PC-3 (cell line): ENCODE results near the gene NOM1.

Experiments used
- EZH2 ChIP-seq: fragments of 300-600 bp; sonication (generic); IDR thresholded peaks from one replicate; pipeline ENCODE4 v1.6.1; 2017; ENCODE audit warnings: antibody characterized with exemption, mild to moderate bottlenecking, low read length; ENCODE audit not compliant: unreplicated experiment
- EZH2phosphoT487 ChIP-seq: fragments of 300-600 bp; sonication (generic); IDR thresholded peaks from 2 replicates; pipeline ENCODE4 v1.6.1; 2018; ENCODE audit warnings: mild to moderate bottlenecking, antibody characterized with exemption, low read length, borderline replicate concordance
- TF ChIP-seq, protein P1 (sequence below): fragments of 300-600 bp; sonication (generic); conservative IDR thresholded peaks from 2 replicates; pipeline ENCODE4 v1.5.1; 2017; ENCODE audit warnings: antibody characterized with exemption, low read depth, mild to moderate bottlenecking, low read length

DNA sequence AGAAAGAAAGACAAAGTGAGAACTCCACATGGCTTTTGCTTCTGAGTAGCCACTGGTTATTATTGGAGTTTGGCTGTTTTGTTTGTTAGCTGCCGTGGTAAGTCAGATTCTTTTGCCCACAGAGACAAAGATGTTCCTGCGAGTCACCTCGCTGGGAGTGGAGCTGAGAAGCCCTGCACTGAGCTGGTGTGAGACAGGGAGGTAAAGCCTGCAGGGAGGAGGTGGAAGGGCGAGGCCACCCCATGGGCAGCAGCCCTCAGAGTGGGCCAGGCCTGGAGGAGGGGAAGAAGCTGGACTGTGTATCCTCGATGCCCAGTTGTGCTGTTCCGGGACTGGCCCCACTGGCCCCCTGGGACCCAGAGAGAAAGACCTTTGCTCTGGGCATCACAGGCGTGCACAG is 14.3 kb upstream of the NOM1 start:
- TF ChIP-seq EZH2 = no peak
- TF ChIP-seq, protein P1, sequence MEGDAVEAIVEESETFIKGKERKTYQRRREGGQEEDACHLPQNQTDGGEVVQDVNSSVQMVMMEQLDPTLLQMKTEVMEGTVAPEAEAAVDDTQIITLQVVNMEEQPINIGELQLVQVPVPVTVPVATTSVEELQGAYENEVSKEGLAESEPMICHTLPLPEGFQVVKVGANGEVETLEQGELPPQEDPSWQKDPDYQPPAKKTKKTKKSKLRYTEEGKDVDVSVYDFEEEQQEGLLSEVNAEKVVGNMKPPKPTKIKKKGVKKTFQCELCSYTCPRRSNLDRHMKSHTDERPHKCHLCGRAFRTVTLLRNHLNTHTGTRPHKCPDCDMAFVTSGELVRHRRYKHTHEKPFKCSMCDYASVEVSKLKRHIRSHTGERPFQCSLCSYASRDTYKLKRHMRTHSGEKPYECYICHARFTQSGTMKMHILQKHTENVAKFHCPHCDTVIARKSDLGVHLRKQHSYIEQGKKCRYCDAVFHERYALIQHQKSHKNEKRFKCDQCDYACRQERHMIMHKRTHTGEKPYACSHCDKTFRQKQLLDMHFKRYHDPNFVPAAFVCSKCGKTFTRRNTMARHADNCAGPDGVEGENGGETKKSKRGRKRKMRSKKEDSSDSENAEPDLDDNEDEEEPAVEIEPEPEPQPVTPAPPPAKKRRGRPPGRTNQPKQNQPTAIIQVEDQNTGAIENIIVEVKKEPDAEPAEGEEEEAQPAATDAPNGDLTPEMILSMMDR = no peak
- TF ChIP-seq EZH2phosphoT487 = no peak
